ENCODE measurements around the gene EXOG. TPM values are rescaled to one million over a fixed set of nuclear protein-coding genes. Genes with fewer than 3 reads are reported as not detected.
A peak's percentile ranks its signal among the peaks of the same experiment; 100 is the strongest.
"Not testable (repeated sequence)": the region's sequence is repeated elsewhere in the genome, so short reads cannot be mapped to it uniquely, and the experiment has no call there.

EXOG gene
- total RNA-seq, 1 donor from 2014 or later: 18.4 TPM

DNA sequence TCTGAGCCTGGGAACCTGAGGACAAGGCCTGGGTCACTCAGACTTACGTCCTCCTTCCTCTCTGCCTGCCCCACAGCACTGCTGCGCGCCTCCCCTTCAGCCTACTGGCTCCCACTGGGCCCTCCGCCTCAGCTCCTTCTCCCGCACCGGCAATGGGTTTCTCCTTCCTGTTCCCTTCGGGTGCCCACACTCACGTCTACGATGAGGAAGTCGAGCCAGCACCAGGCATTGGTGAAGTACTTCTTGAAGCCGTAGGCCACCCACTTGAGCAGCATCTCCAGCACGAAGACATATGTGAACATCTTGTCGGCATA lies 70.0 kb downstream of the EXOG start:
- peak; percentile 81 for DNase-seq (ENCODE audit: extremely low spot score, unreplicated experiment)
- Mint-ChIP-seq H3K36me3 (ENCODE audit: unreplicated experiment) (no peaks in the 10 kb centered on the region), H3K4me3 (ENCODE audit: unreplicated experiment) (no peak overlapping the region), H3K27me3 (ENCODE audit: unreplicated experiment) (peaks cover 2% of the 10 kb centered on the region), H3K9me3 (ENCODE audit: unreplicated experiment) (peaks cover 3% of the 10 kb centered on the region), H3K4me1 (ENCODE audit: unreplicated experiment) (no peaks in the 10 kb centered on the region), H3K27ac (ENCODE audit: unreplicated experiment) (no peak overlapping the region)
- TF ChIP-seq, protein P1, sequence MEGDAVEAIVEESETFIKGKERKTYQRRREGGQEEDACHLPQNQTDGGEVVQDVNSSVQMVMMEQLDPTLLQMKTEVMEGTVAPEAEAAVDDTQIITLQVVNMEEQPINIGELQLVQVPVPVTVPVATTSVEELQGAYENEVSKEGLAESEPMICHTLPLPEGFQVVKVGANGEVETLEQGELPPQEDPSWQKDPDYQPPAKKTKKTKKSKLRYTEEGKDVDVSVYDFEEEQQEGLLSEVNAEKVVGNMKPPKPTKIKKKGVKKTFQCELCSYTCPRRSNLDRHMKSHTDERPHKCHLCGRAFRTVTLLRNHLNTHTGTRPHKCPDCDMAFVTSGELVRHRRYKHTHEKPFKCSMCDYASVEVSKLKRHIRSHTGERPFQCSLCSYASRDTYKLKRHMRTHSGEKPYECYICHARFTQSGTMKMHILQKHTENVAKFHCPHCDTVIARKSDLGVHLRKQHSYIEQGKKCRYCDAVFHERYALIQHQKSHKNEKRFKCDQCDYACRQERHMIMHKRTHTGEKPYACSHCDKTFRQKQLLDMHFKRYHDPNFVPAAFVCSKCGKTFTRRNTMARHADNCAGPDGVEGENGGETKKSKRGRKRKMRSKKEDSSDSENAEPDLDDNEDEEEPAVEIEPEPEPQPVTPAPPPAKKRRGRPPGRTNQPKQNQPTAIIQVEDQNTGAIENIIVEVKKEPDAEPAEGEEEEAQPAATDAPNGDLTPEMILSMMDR (IDR thresholded peaks at IDR 0.05): no peak

DNA sequence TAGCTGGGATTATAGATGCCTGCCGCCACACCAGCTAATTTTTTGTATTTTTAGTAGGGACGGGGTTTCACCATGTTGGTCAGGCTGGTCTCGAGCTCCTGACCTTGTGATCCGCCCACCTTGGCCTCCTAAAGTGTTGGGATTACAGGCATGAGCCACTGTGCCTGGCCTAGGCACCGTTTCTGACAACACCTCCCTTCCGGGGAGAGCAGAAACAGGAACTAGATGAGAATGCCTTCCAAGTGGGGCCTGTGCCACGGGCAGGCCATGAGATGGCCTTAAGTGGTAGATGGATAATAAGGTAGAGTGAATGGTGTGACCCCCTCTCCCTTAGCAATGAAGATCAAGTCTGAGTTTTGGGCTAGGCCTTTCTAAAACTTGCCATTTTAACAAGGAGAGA lies 70.7 kb downstream of the EXOG start:
- peak; percentile 57 for DNase-seq (ENCODE audit: extremely low spot score, unreplicated experiment)
- not testable (repeated sequence) for H3K4me1 Mint-ChIP-seq (ENCODE audit: unreplicated experiment); H3K4me3 Mint-ChIP-seq (ENCODE audit: unreplicated experiment); H3K36me3 Mint-ChIP-seq (ENCODE audit: unreplicated experiment); H3K9me3 Mint-ChIP-seq (ENCODE audit: unreplicated experiment); H3K27me3 Mint-ChIP-seq (ENCODE audit: unreplicated experiment); H3K27ac Mint-ChIP-seq (ENCODE audit: unreplicated experiment)

DNA sequence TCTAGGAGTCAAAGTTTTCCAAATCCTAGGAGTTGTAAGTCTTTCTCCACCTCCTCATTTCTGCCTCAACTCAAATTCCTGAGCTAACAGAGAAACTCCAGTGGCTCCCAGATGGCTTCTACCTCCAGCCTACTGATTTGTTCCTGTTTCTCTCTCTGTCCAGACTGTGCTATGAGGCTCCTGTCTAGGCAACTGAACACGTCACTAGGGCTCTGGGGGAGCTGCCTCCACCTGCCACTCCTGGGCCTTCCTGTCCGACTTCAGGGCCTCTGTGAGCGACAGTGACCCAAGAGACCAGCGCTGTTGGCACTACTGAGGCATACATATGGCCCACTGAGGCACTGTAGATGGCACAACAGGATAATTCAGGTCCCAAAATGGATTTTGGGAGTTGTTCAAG lies 71.4 kb downstream of the EXOG start:
- Mint-ChIP-seq H3K27me3 (ENCODE audit: unreplicated experiment) (peaks cover 2% of the 10 kb centered on the region), H3K4me1 (ENCODE audit: unreplicated experiment) (no peaks in the 10 kb centered on the region), H3K36me3 (ENCODE audit: unreplicated experiment) (no peaks in the 10 kb centered on the region), H3K4me3 (ENCODE audit: unreplicated experiment) (no peak overlapping the region), H3K27ac (ENCODE audit: unreplicated experiment) (no peak overlapping the region), H3K9me3 (ENCODE audit: unreplicated experiment) (peaks cover 3% of the 10 kb centered on the region)
- DNase-seq (ENCODE audit: extremely low spot score, unreplicated experiment): peak; percentile 82
- TF ChIP-seq, protein P1 (IDR thresholded peaks at IDR 0.05): no peak

DNA sequence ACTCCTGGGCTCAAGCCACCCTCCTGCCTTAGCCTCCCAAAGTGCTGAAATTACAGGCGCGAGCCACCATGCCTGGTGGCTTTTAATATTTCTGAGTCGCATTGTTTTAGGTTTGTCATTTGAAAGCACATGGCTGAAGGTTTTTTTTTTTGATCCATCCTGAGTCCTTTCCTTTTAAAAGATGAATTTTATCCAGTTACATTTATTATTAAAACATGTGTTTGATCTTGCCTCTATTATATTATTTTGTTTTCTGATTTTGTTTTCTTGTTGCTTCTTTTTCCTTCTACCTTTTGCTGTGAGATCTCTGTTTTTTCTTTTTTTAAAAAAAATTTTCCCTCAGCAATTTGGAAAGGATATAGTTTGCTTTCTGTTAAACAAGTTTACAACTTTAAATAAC lies 77.0 kb downstream of the EXOG start:
- Mint-ChIP-seq H3K9me3 (ENCODE audit: unreplicated experiment) (peaks cover 10% of the 10 kb centered on the region), H3K4me3 (ENCODE audit: unreplicated experiment) (no peak overlapping the region), H3K27me3 (ENCODE audit: unreplicated experiment) (peaks cover 2% of the 10 kb centered on the region), H3K4me1 (ENCODE audit: unreplicated experiment) (no peaks in the 10 kb centered on the region), H3K36me3 (ENCODE audit: unreplicated experiment) (no peaks in the 10 kb centered on the region), H3K27ac (ENCODE audit: unreplicated experiment) (no peak overlapping the region)
- TF ChIP-seq, protein P1 (IDR thresholded peaks at IDR 0.05): no peak
- no peak for DNase-seq (ENCODE audit: extremely low spot score, unreplicated experiment)

DNA sequence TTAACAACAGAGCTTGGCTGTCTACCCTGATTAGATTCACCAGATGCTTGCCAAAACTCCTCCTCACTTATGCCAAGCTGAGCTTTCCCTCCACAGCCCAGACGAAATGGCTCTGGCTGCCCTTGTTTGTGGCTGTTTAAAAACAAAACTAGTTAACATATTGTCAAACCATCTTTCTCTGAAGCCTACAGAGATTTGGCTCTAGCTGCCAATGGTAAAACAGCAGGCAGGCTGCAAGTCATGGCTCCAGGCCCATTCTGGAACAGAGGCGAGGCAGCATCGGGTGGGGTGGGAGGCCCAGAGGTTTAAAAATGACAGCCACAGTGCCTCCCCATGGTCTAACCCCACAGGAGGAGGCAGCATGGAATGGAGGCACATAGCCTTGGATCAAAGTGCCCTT lies 77.4 kb downstream of the EXOG start:
- H3K4me3 Mint-ChIP-seq (ENCODE audit: unreplicated experiment): no peak overlapping the region
- H3K36me3 Mint-ChIP-seq (ENCODE audit: unreplicated experiment): no peaks in the 10 kb centered on the region
- TF ChIP-seq, protein P1 (IDR thresholded peaks at IDR 0.05): no peak
- H3K4me1 Mint-ChIP-seq (ENCODE audit: unreplicated experiment): no peaks in the 10 kb centered on the region
- peaks cover 10% of the 10 kb centered on the region for H3K9me3 Mint-ChIP-seq (ENCODE audit: unreplicated experiment)
- H3K27me3 Mint-ChIP-seq (ENCODE audit: unreplicated experiment): peaks cover 2% of the 10 kb centered on the region
- H3K27ac Mint-ChIP-seq (ENCODE audit: unreplicated experiment): no peak overlapping the region
- DNase-seq (ENCODE audit: extremely low spot score, unreplicated experiment): peak; percentile 60
